Cardiac atrium fibroblast (primary cell): ENCODE results near the gene PLEKHG7. TPM values are rescaled to one million over a fixed set of nuclear protein-coding genes. Genes with fewer than 3 reads are reported as not detected.

Experiments used
- total RNA-seq: library from RNA; depleted of rRNA; stranded (reverse); fragments of >200 nt; gene quantifications from 2 replicates; pipeline ENCODE4 v1.2.3, GENCODE V29; 2015

The PLEKHG7 gene, protein sequence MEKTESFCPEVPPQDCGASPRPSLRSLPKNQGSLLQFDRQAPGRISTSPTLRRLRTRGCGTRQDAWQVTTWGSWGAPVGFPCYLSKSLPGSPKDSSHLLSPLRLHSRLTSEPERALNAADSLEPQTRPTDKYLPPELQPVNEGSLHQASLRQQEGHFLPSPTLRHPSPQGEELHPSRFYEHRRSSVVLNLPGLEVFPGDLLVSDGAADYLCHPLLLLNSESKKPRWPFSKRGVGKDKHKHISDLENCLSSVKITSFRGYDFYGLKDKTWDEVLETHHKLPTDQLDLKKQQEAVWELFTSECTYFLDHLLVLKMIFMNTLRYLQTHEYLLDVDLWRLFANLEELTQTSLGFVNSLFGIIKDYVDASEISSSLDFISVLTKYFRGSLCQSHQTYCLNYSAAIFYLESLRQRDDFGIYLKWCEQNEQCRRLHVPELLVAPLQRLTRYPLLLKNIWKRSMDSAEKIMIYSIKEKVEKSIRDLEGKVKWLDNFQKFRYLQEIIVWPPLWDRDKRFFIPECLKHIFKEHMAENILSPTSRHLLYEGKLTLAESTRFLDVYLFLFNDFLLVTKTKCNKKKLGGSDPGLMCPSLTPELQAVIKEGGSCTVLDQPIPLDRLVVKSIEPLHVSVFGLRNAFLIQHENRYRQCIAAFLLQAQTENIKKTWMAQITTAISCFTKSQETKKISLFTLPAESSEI
- not detected in 2 replicates for total RNA-seq

DNA sequence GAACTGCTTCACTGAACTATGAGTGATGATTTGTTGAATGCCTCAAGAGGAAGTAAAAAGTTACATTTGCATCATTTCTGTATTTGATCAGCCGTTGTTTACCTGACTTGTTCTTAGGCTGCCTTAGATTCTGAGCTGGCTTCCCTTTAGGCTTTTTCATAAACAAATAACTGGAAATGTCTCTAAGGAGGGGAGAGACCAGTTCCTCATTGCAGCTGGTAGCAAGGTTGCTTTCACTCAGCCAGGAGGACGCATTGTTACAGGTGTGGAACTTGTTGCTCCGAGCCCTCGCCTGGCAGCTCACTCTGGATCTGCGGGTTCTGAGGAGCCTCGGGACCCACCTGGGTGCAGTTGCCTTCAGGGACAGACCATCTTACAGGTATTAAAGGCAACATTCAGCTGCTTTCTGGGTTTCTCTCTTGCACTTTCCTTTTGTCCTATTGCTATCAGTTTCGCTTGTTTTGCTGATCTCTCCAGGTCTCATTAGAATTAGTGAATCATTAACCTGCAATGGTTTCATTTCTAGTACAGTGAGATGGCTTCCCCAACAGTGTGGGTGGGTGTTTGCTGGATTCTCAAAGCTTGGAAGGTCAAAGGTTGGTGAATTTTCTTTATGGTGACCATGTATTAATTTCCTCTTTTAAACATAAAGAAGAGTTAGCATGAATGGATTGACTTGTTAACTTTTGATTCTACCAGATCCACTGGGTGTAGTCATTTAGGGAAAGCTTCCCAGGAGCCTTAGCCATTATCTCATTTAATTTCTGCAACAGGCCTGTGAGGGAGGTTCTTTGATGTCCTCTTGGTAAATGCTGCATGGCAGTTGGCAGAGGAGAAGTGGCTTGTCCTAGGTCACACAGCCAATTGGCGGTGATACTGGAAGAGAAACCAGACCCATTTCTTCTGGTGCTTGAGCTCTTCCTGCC lies at the start of gene PLEKHG7:
Gene PLEKHG7 (plus strand): TSS at position 236 of the 926 bp plus-strand sequence. CDS start 3,643 bp downstream, outside the sequence.

Other genes starting within 250 kb of the PLEKHG7 start
- gene EEA1, start 226.3 kb downstream of the PLEKHG7 start, total RNA-seq, result 6.2 and 6.9 TPM in 2 replicates